Osteoblast (primary cell): Measurements from ENCODE around the gene CNMD. TPM values are rescaled to one million over a fixed set of nuclear protein-coding genes. Genes with fewer than 3 reads are reported as not detected.

Experiments used
- DNase-seq: peaks from one replicate; pipeline ENCODE4 v3.0.0; 2011; ENCODE audit warnings: low spot score, mixed read lengths; ENCODE audit not compliant: insufficient read length; ENCODE audit errors: missing footprints
- H2AFZ ChIP-seq: 2 replicates; pipeline ENCODE4 v1.6.0; 2011; ENCODE audit warnings: mild to moderate bottlenecking, low read length
- H3K27ac ChIP-seq: 2 replicates; pipeline ENCODE4 v1.5.1; 2011; ENCODE audit warnings: mild to moderate bottlenecking, low read depth, low read length, moderate library complexity
- H3K27me3 ChIP-seq: 2 replicates; pipeline ENCODE4 v1.6.0; 2012; ENCODE audit warnings: mild to moderate bottlenecking, control low read depth, inconsistent platforms, low read length, moderate library complexity; ENCODE audit not compliant: insufficient read depth
- H3K36me3 ChIP-seq: 2 replicates; pipeline ENCODE4 v1.5.1; 2011; ENCODE audit warnings: mild to moderate bottlenecking, low read length, control low read depth, moderate library complexity; ENCODE audit not compliant: insufficient read depth
- H3K4me1 ChIP-seq: 2 replicates; pipeline ENCODE4 v1.5.1; 2011; ENCODE audit warnings: mild to moderate bottlenecking, low read length, control low read depth, moderate library complexity; ENCODE audit not compliant: insufficient read depth
- H3K4me2 ChIP-seq: 2 replicates; pipeline ENCODE4 v1.6.0; 2011; ENCODE audit warnings: mild to moderate bottlenecking, low read length; ENCODE audit not compliant: insufficient read depth
- H3K4me3 ChIP-seq: fragments of 200-600 bp; sonication (generic); 3 replicates; pipeline ENCODE4 v1.5.1; 2012; ENCODE audit warnings: mild to moderate bottlenecking, low read length, inconsistent platforms; ENCODE audit not compliant: insufficient read depth
- H3K79me2 ChIP-seq: 2 replicates; pipeline ENCODE4 v1.6.0; 2012; ENCODE audit warnings: mild to moderate bottlenecking, low read length, control low read depth, inconsistent platforms; ENCODE audit not compliant: insufficient read depth
- H3K9me3 ChIP-seq: 2 replicates; pipeline ENCODE4 v1.5.1; 2011; ENCODE audit warnings: low read depth, low read length, control low read depth
- H4K20me1 ChIP-seq: 2 replicates; pipeline ENCODE4 v1.6.0; 2012; ENCODE audit warnings: mild to moderate bottlenecking, low read length, control low read depth; ENCODE audit not compliant: insufficient read depth
- CTCF ChIP-seq: IDR thresholded peaks from 2 replicates; pipeline ENCODE4 v1.5.1; 2011; ENCODE audit warnings: mild to moderate bottlenecking, low read depth, low read length, moderate library complexity; ENCODE audit errors: extremely low read depth
- total RNA-seq: library from RNA; depleted of rRNA; stranded (reverse); fragments of >200 nt; gene quantifications from 2 replicates; pipeline ENCODE4 v1.2.3, GENCODE V29; 2012

CNMD gene
- total RNA-seq, 1 donor = not detected

DNA sequence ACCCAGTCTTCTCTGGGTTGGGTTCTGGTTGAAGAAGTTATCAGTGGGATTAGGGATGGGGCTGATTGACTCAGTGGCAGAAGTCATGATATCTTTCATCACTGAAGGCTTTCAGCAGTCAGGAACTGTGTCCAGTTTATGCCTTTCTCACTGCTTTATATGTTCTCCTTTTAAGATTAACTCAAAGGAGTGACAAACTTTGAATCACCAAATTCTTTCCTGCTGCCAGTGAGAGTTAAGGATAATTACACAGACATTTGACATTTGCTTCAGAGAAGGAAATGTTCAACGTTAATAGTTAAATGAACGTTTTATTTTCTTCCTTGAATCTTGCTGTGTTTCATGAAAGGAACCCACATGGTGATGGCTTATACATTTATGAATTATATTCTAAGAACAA, 41.0 kb upstream of the CNMD start:
- no peaks in the 10 kb centered on the region for H3K9me3 ChIP-seq
- H3K36me3 ChIP-seq = no peaks in the 10 kb centered on the region
- no peak overlapping the region for H3K4me2 ChIP-seq
- no peak overlapping the region for H3K27ac ChIP-seq
- H3K27me3 ChIP-seq = peaks cover 5% of the 10 kb centered on the region
- H3K79me2 ChIP-seq = no peaks in the 10 kb centered on the region
- no peaks in the 10 kb centered on the region for H4K20me1 ChIP-seq
- no peaks in the 10 kb centered on the region for H3K4me1 ChIP-seq
- no peak for TF ChIP-seq CTCF
- no peak overlapping the region for H2AFZ ChIP-seq
- no peak for DNase-seq
- no peak overlapping the region for H3K4me3 ChIP-seq

- no peak overlapping the region for H2AFZ ChIP-seq
- no peak overlapping the region for H3K4me3 ChIP-seq
- H3K4me2 ChIP-seq = no peak overlapping the region
- no peaks in the 10 kb centered on the region for H3K4me1 ChIP-seq
- TF ChIP-seq CTCF = no peak
- peaks cover 5% of the 10 kb centered on the region for H3K27me3 ChIP-seq
- H3K27ac ChIP-seq = no peak overlapping the region
- H3K9me3 ChIP-seq = no peaks in the 10 kb centered on the region
- H3K36me3 ChIP-seq = no peaks in the 10 kb centered on the region
- H4K20me1 ChIP-seq = no peaks in the 10 kb centered on the region
- H3K79me2 ChIP-seq = no peaks in the 10 kb centered on the region
- no peak for DNase-seq
Observed at GRCh38 chr13:52780092-52780491, 40.5 kb upstream of the CNMD start.

DNA sequence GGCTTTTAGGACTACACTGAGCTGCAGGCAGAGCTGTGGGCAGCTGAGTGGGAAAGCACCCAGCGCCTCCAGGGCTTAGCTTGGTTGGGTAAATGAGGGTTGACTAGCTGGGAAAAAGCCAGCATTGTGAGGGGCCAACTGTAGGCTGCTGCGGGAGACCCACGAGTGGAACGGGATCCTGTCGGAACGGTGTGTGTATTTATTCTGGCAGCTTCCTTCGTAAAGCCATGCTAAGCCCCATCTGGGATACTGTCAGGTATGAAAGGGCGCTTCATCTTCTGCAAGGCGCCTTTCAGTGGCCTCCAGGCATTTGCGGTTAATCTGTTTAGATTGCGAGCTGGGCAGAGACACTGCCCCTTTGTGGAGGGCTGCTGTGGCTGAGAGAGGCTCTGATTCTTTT, 39.5 kb upstream of the CNMD start:
- no peaks in the 10 kb centered on the region for H3K4me1 ChIP-seq
- no peak for TF ChIP-seq CTCF
- no peak overlapping the region for H2AFZ ChIP-seq
- H3K79me2 ChIP-seq = no peaks in the 10 kb centered on the region
- peaks cover 5% of the 10 kb centered on the region for H3K27me3 ChIP-seq
- H4K20me1 ChIP-seq = no peaks in the 10 kb centered on the region
- no peak for DNase-seq
- no peaks in the 10 kb centered on the region for H3K9me3 ChIP-seq
- H3K36me3 ChIP-seq = no peaks in the 10 kb centered on the region
- H3K4me2 ChIP-seq = no peak overlapping the region
- H3K27ac ChIP-seq = no peak overlapping the region
- no peak overlapping the region for H3K4me3 ChIP-seq

DNA sequence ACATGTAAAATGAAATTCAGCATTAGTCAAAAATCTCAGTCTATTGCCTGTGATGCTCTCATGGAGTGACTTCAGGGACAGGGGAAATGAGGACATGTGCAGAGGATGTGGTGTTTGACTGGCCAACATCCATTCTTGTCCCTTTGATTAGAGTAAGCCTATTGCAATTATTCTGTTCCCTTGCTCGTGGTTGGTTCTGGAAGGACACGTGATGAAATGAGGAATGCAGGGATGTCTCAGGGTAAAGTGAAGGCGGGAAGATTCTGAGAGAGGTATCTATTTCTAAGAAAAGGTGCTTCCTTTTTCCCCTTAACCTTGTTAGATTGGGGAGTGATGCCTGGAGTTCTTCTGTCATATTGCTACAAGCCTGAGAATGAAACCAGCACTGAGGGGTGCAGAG, 37.1 kb upstream of the CNMD start:
- Histone ChIP-seq H3K9me3 (no peaks in the 10 kb centered on the region), H3K79me2 (no peaks in the 10 kb centered on the region), H3K36me3 (no peaks in the 10 kb centered on the region), H4K20me1 (no peaks in the 10 kb centered on the region), H2AFZ (no peak overlapping the region), H3K4me2 (no peak overlapping the region), H3K4me1 (no peaks in the 10 kb centered on the region), H3K4me3 (no peak overlapping the region), H3K27ac (no peak overlapping the region), H3K27me3 (peaks cover 5% of the 10 kb centered on the region)
- TF ChIP-seq CTCF = no peak
- DNase-seq = no peak
